ENCODE measurements around the gene ZBTB21. TPM values are rescaled to one million over a fixed set of nuclear protein-coding genes. Genes with fewer than 3 reads are reported as not detected.

ZBTB21 gene
- 3.5 and 3.7 TPM in 2 replicates for total RNA-seq

DNA sequence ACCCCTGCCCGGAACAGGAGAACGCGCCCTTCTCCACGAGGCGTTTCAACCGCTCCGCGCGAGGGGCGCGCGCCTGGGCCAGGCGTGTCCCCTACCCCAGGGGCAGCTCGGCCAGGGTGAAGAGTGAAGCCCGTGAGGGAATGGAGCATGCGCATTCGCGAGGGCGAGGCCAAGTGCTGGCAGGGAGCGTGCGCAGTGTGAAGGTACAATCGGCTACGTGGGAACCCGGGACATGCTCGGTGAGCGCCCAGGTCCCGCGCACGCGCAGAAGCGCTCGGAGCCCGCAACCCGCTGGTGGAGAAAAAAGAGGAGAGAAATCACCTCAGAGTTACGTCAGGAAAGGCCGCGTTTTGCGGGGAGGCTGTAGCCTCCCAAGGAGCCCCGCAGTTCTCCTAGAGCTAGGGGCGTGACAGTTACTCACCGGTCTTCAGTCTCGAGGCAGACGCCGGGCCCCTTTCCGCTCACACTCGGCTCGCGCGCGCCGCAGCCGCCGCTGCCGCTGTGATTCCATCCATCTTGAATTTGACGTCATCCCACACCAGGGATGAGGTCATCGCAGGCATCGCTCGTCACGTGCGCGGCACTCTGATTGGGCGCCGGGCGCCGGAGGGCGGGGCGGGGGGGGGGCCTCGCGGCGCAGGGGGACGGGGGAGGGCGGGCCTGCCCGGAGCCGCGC is at the start of gene ZBTB21:
TSS of gene ZBTB21 (minus strand) at position 530 of the 676 bp plus-strand sequence. CDS start 16,265 bp downstream, outside the sequence.

DNA sequence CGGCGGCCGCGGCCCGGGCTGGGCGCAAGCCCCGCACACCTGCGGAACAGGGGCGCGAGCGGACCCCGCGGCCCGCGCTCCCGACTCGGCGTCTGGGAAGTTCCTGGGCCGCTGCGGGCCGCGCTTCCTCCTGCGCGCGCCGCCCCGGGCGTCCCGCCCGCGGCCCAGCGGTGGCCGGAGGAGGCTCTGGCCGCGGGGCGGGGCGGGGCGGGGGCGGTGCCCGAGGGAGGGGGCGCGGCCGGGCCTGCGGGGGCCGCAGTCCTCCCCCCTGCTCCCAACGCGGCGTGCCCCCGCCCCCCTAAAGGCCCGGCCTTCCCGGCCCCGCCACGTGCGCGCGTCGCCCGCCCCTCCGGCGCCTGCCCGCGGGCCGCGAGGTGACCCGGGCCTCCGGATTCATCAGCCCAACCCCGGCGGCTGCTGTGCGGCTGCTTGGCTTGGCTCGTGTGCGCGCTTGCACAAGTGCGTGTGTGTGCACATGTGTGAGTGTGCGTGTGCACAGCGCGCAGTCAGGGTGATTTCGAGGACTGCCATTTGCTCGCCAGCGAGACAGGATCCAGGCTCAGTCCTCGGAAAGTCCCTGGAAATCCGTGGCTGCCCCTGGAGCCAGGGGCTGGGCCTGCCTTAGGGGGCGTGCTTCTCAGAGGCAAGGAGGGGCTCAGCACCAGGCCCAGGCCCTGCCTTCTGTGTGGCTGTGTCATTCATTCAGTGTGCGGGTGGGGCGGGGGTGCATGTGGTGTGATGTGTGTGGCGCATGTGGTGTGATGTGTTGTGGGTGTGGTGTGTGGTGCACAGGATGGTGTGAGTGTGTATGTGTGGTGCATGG is 56.1 kb downstream of the ZBTB21 start, which contains the start of gene C2CD2:
TSS of gene C2CD2 (minus strand) at position 188 of the 823 bp plus-strand sequence. CDS start 370 bp downstream, outside the sequence.

Other genes with a start within 250 kb of the ZBTB21 start
- 0.26 and 0.76 TPM in 2 replicates for gene RIPK4, start 243.3 kb downstream of the ZBTB21 start, total RNA-seq
- 2.5 and 4.5 TPM in 2 replicates for gene PRDM15, start 131.0 kb downstream of the ZBTB21 start, total RNA-seq
- gene C2CD2, start 56.3 kb downstream of the ZBTB21 start, total RNA-seq = 20.6 and 28.3 TPM in 2 replicates
- not detected in 2 replicates for gene UMODL1, start 61.0 kb upstream of the ZBTB21 start, total RNA-seq
- gene ABCG1, start 208.8 kb upstream of the ZBTB21 start, total RNA-seq = 147 and 186 TPM in 2 replicates